HepG2 (cell line): ENCODE measurements around the gene C1orf116. TPM values are rescaled to one million over a fixed set of nuclear protein-coding genes. Genes with fewer than 3 reads are reported as not detected.

ENCODE experiments used
- ADNP ChIP-seq: sonication (generic); formaldehyde crosslinking; IDR thresholded peaks from 2 replicates; pipeline ENCODE4 v1.4.0; 2020; ENCODE audit warnings: missing genetic modification reagents
- HDAC1 ChIP-seq: sonication (generic); formaldehyde crosslinking; IDR thresholded peaks from 2 replicates; pipeline ENCODE4 v1.5.1; 2020; ENCODE audit warnings: mild to moderate bottlenecking, missing genetic modification reagents
- HNF4G ChIP-seq, 2 experiments: sonication (generic) in 1 of 2; formaldehyde crosslinking in 1 of 2; IDR thresholded peaks; 2 replicates each; pipeline versions ENCODE4 v1.4.0 to v1.6.1; 2011 to 2020; ENCODE audit warnings: borderline replicate concordance in 2 of 2, low read depth in 2 of 2, mild to moderate bottlenecking in 2 of 2, low read length in 1 of 2, missing genetic modification reagents in 1 of 2, moderate library complexity in 1 of 2
- HOXD1 ChIP-seq: sonication (generic); formaldehyde crosslinking; IDR thresholded peaks from 2 replicates; pipeline ENCODE4 v1.5.0; 2020; ENCODE audit warnings: missing genetic modification reagents
- KDM1A ChIP-seq: IDR thresholded peaks from 2 replicates; pipeline ENCODE4 v1.6.1; 2016; ENCODE audit warnings: missing compliant biosample characterization
- PHF8 ChIP-seq: sonication (generic); formaldehyde crosslinking; IDR thresholded peaks from 2 replicates; pipeline ENCODE4 v1.5.0; 2020; ENCODE audit warnings: missing genetic modification reagents
- RXRB ChIP-seq: IDR thresholded peaks from 2 replicates; pipeline ENCODE4 v1.6.1; 2016; ENCODE audit warnings: borderline replicate concordance, missing genetic modification reagents, missing compliant biosample characterization
- SETDB1 ChIP-seq: sonication (generic); formaldehyde crosslinking; IDR thresholded peaks from 2 replicates; pipeline ENCODE4 v1.5.1; 2020; ENCODE audit warnings: missing genetic modification reagents, mild to moderate bottlenecking, borderline replicate concordance
- TEAD2 ChIP-seq: sonication (generic); formaldehyde crosslinking; IDR thresholded peaks from 2 replicates; pipeline ENCODE4 v1.9.0; 2021; ENCODE audit warnings: missing genetic modification reagents
- XBP1 ChIP-seq: sonication (generic); formaldehyde crosslinking; IDR thresholded peaks from 2 replicates; pipeline ENCODE4 v1.5.0; 2020; ENCODE audit warnings: missing genetic modification reagents
- ZFX ChIP-seq: sonication (generic); formaldehyde crosslinking; IDR thresholded peaks from 2 replicates; pipeline ENCODE4 v1.4.0; 2020; ENCODE audit warnings: mild to moderate bottlenecking, low read depth, missing genetic modification reagents, moderate library complexity
- ZFYVE20 ChIP-seq: sonication (generic); formaldehyde crosslinking; IDR thresholded peaks from 2 replicates; pipeline ENCODE4 v1.8.0; 2023; ENCODE audit warnings: low read depth, mild to moderate bottlenecking, moderate library complexity, missing genetic modification reagents, borderline replicate concordance
- ZGPAT ChIP-seq: IDR thresholded peaks from 2 replicates; pipeline ENCODE4 v1.6.1; 2016; ENCODE audit warnings: mild to moderate bottlenecking
- ZKSCAN1 ChIP-seq: fragments of 150-350 bp; IDR thresholded peaks from 2 replicates; pipeline ENCODE4 v1.6.1; 2014; ENCODE audit warnings: low read length
- ZNF24 ChIP-seq: fragments of 450-650 bp; IDR thresholded peaks from 2 replicates; pipeline ENCODE4 v1.6.1; 2017; ENCODE audit warnings: antibody characterized with exemption, mild to moderate bottlenecking
- ZNF34 ChIP-seq: sonication (generic); formaldehyde crosslinking; IDR thresholded peaks from 2 replicates; pipeline ENCODE4 v1.4.0; 2020; ENCODE audit warnings: mild to moderate bottlenecking, missing genetic modification reagents, borderline replicate concordance
- ZNF563 ChIP-seq: sonication (generic); formaldehyde crosslinking; IDR thresholded peaks from 2 replicates; pipeline ENCODE4 v1.8.0; 2022; ENCODE audit warnings: mild to moderate bottlenecking, moderate library complexity, missing genetic modification reagents
- ZNF570 ChIP-seq: sonication (generic); formaldehyde crosslinking; IDR thresholded peaks from 2 replicates; pipeline ENCODE4 v1.4.0; 2020; ENCODE audit warnings: mild to moderate bottlenecking, missing genetic modification reagents, borderline replicate concordance
- ZNF572 ChIP-seq: sonication (generic); formaldehyde crosslinking; IDR thresholded peaks from 2 replicates; pipeline ENCODE4 v1.5.1; 2020; ENCODE audit warnings: mild to moderate bottlenecking, missing genetic modification reagents
- ZNF672 ChIP-seq: sonication (generic); formaldehyde crosslinking; IDR thresholded peaks from 2 replicates; pipeline ENCODE4 v1.8.1; 2022; ENCODE audit warnings: missing genetic modification reagents
- ZNF691 ChIP-seq: sonication (generic); formaldehyde crosslinking; IDR thresholded peaks from 2 replicates; pipeline ENCODE4 v1.4.0; 2020; ENCODE audit warnings: missing genetic modification reagents, low read depth, mild to moderate bottlenecking, borderline replicate concordance
- ZNF710 ChIP-seq: sonication (generic); formaldehyde crosslinking; IDR thresholded peaks from 2 replicates; pipeline ENCODE4 v1.5.0; 2020; ENCODE audit warnings: mild to moderate bottlenecking, missing genetic modification reagents, borderline replicate concordance
- ZNF75D ChIP-seq: sonication (generic); formaldehyde crosslinking; IDR thresholded peaks from 2 replicates; pipeline ENCODE4 v1.8.1; 2023; ENCODE audit warnings: missing genetic modification reagents, mild to moderate bottlenecking, borderline replicate concordance
- ZNF770 ChIP-seq: sonication (generic); formaldehyde crosslinking; IDR thresholded peaks from 2 replicates; pipeline ENCODE4 v1.5.0; 2020; ENCODE audit warnings: mild to moderate bottlenecking, missing genetic modification reagents
- polyA plus RNA-seq, 8 experiments: library from polyadenylated mRNA; depleted of rRNA in 3 of 8; stranded (reverse) in 7 of 8; unstranded in 1 of 8; fragments of >200 nt; fragmentation: Illumina TruSeq in 4 of 8; extraction: Trizol in 4 of 8; gene quantifications; 2 replicates each; pipeline versions ENCODE4 v1.2.1 to v1.2.3, GENCODE V29; 2011 to 2016; ENCODE audit warnings: low read depth in 4 of 8, missing spikeins in 1 of 8, mixed read lengths in 1 of 8; ENCODE audit not compliant: insufficient read depth in 1 of 8
- total RNA-seq, 5 experiments: library from RNA; depleted of rRNA; stranded (reverse); fragments of >200 nt; fragmentation: Illumina TruSeq; extraction: Trizol; gene quantifications; 2 replicates each; pipeline ENCODE4 v1.2.3, GENCODE V29; 2016; ENCODE audit warnings: low read depth in 1 of 5

Gene C1orf116
- total and polyA plus RNA-seq, 2 of the 13 experiments (the other 11 are each of a cell fraction or from before 2014, with no cell fraction given), result 0.51 to 0.95 TPM

GRCh38 chr1:207009182-207009850 is 23.2 kb downstream of the C1orf116 start (continued):
- no peak for TF ChIP-seq ZNF570
- no peak for TF ChIP-seq ZFYVE20
- TF ChIP-seq ZNF34, result no peak
- no peak for TF ChIP-seq ZNF24
- TF ChIP-seq KDM1A, result 0 out of 2 replicates have a peak, but pooled peaks have one; percentile 44
- peak; percentile 83 for TF ChIP-seq RXRB
- no peak for TF ChIP-seq SETDB1
- no peak for TF ChIP-seq ADNP (CRISPR knock-in tag)
- TF ChIP-seq HNF4G (IDR thresholded peaks at IDR 0.05; ENCODE audit: borderline replicate concordance, low read depth, low read length), result 0 out of 2 replicates have a peak, but pooled peaks have one; percentile 56
- no peak for TF ChIP-seq HNF4G (CRISPR knock-in tag; IDR thresholded peaks at IDR 0.05; ENCODE audit: borderline replicate concordance, low read depth)
- TF ChIP-seq ZNF691, result no peak
- TF ChIP-seq PHF8 (CRISPR knock-in tag), result 0 out of 2 replicates have a peak, but pooled peaks have one; percentile 37
- no peak for TF ChIP-seq TEAD2
- TF ChIP-seq ZGPAT (CRISPR knock-in tag), result peak; percentile 58; the same call in 1 of the 2 replicates
- no peak for TF ChIP-seq ZNF75D
- no peak for TF ChIP-seq HOXD1 (CRISPR knock-in tag)
- peak; percentile 76 for TF ChIP-seq ZFX
- TF ChIP-seq XBP1 (CRISPR knock-in tag), result no peak
- TF ChIP-seq ZNF672 (CRISPR knock-in tag), result no peak
- 0 out of 2 replicates have a peak, but pooled peaks have one; percentile 48 for TF ChIP-seq HDAC1 (CRISPR knock-in tag)
- TF ChIP-seq ZNF563 (CRISPR knock-in tag), result no peak
- no peak for TF ChIP-seq ZNF572 (CRISPR knock-in tag)
- peak; percentile 96 for TF ChIP-seq ZNF710 (CRISPR knock-in tag)
- TF ChIP-seq ZNF770 (CRISPR knock-in tag), result peak; percentile 89
- TF ChIP-seq ZKSCAN1, result no peak
